RWPE2 (cell line): ENCODE measurements around the gene TMBIM6.

Experiments used
- ATAC-seq: fragments of 200-7000 bp; cut with Tn5 transposase; 3 replicates; pipeline ENCODE4 v1.9.1; 2021; ENCODE audit warnings: low read depth
- DNase-seq: peaks from one replicate; pipeline ENCODE4 v3.0.0-alpha.2; 2020; ENCODE audit warnings: low spot score
- H3K27ac ChIP-seq: fragments of 450-650 bp; 2 replicates; pipeline ENCODE4 v1.5.1; 2017; ENCODE audit warnings: mild to moderate bottlenecking; ENCODE audit not compliant: poor library complexity, severe bottlenecking
- H3K27me3 ChIP-seq: fragments of 250-450 bp; sonication (Bioruptor Pico); 2 replicates; pipeline ENCODE4 v1.5.1; 2021; ENCODE audit warnings: mild to moderate bottlenecking, moderate library complexity; ENCODE audit not compliant: insufficient read depth, poor library complexity, severe bottlenecking
- H3K36me3 ChIP-seq: fragments of 250-450 bp; sonication (Bioruptor Pico); 2 replicates; pipeline ENCODE4 v1.5.1; 2020; ENCODE audit warnings: low read depth, mild to moderate bottlenecking, moderate library complexity
- H3K4me1 ChIP-seq: fragments of 250-450 bp; sonication (Bioruptor Pico); 2 replicates; pipeline ENCODE4 v1.5.1; 2021; ENCODE audit warnings: mild to moderate bottlenecking, moderate library complexity; ENCODE audit not compliant: insufficient read depth, poor library complexity, severe bottlenecking
- H3K4me3 ChIP-seq: fragments of 250-450 bp; sonication (Bioruptor Pico); 2 replicates; pipeline ENCODE4 v1.5.1; 2021; ENCODE audit warnings: mild to moderate bottlenecking, moderate library complexity; ENCODE audit not compliant: severe bottlenecking
- H3K9me3 ChIP-seq: fragments of 250-450 bp; sonication (Bioruptor Pico); 2 replicates; pipeline ENCODE4 v1.5.1; 2021; ENCODE audit warnings: mild to moderate bottlenecking, moderate library complexity; ENCODE audit not compliant: severe bottlenecking
- TF ChIP-seq, protein P1 (sequence below): fragments of 450-650 bp; IDR thresholded peaks from one replicate; pipeline ENCODE4 v1.5.1; 2017; ENCODE audit warnings: mild to moderate bottlenecking, moderate library complexity; ENCODE audit not compliant: poor library complexity, severe bottlenecking

Gene TMBIM6

DNA sequence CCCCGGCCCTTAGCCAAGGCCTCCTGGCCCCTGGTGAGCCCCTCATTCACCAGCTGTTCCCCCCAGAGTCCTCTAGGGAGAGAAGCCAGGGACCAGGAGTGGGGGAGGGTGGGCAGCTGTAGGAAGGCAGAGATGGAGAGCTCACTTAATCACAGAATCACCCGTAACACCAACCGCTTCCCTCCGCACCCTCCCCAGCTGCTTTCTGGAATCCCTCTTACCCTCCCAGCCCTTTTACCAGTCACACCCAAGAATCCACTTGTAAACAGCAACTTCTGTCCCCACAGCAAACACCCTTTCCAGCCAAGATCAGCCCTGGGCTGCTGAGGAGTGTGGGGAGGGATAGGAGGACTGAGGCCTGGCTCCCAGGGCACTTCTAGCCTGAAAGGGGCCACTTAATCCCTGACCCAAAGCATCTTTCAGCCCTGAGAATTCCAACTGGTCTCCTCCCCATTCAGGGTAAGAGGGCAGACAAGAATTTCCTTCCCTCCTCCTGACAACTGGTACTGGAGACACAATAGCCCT is 68.1 kb downstream of the TMBIM6 start:
- no peak overlapping the region for H3K4me3 ChIP-seq
- peaks cover 5% of the 10 kb centered on the region; the same call in 1 of the 2 replicates for H3K36me3 ChIP-seq
- H3K4me1 ChIP-seq, result no peaks in the 10 kb centered on the region
- TF ChIP-seq, protein P1, sequence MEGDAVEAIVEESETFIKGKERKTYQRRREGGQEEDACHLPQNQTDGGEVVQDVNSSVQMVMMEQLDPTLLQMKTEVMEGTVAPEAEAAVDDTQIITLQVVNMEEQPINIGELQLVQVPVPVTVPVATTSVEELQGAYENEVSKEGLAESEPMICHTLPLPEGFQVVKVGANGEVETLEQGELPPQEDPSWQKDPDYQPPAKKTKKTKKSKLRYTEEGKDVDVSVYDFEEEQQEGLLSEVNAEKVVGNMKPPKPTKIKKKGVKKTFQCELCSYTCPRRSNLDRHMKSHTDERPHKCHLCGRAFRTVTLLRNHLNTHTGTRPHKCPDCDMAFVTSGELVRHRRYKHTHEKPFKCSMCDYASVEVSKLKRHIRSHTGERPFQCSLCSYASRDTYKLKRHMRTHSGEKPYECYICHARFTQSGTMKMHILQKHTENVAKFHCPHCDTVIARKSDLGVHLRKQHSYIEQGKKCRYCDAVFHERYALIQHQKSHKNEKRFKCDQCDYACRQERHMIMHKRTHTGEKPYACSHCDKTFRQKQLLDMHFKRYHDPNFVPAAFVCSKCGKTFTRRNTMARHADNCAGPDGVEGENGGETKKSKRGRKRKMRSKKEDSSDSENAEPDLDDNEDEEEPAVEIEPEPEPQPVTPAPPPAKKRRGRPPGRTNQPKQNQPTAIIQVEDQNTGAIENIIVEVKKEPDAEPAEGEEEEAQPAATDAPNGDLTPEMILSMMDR, result no peak
- ATAC-seq (no peak), DNase-seq (no peak)
- H3K9me3 ChIP-seq, result no peaks in the 10 kb centered on the region
- no peaks in the 10 kb centered on the region for H3K27me3 ChIP-seq
- no peak overlapping the region for H3K27ac ChIP-seq

DNA sequence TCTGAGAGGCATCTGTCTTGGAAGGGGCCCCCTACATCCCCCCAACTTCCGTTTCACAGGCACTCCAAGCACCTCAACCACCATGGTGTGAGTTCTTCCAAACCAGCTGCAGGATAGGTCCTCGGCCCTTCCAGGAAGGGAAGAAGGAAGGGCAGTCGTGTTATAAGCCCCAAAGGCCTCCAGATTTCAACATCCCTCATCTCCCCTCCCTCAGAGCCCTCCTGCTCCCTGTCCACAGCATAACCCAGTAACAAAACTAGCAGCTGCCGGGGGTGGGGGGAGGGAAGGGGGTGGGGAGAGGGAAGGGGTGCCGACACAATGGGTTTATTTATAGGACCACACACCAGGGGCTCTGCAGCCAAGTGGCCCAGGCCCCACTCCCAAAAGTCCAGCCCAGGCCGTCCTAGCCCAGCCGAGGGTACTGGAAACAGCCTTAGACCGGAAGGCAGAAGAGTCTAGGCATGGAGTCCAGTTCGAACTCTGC is 68.6 kb downstream of the TMBIM6 start:
- Histone ChIP-seq H3K36me3 (peaks cover 8% of the 10 kb centered on the region), H3K4me1 (no peaks in the 10 kb centered on the region), H3K27ac (no peak overlapping the region), H3K4me3 (no peak overlapping the region), H3K9me3 (no peaks in the 10 kb centered on the region), H3K27me3 (no peaks in the 10 kb centered on the region)
- no peak for ATAC-seq
- DNase-seq, result no peak
- TF ChIP-seq, protein P1, result no peak

DNA sequence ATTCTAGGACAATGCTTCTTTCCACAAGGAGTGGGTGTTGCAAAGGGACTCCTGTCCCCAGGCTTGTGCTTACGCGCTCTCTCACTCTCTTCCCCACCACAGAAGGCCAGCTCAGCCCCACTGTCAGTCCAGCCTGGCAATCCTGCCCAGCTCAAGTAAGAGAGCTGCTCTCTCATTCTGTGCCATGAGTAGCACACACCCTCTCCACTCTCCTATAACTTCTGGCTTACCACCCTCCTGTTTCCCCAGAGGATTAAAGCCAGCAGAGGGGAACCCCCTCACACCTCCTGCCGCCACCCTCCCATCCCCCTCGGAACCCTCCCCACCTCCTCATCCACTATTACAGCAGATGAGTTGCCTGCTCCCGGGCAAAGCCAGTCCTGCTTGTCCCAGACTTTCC is 69.8 kb downstream of the TMBIM6 start:
- Histone ChIP-seq H3K36me3 (peaks cover 10% of the 10 kb centered on the region), H3K27me3 (no peaks in the 10 kb centered on the region), H3K27ac (no peak overlapping the region), H3K4me1 (no peaks in the 10 kb centered on the region), H3K4me3 (no peak overlapping the region), H3K9me3 (no peaks in the 10 kb centered on the region)
- no peak for DNase-seq
- ATAC-seq, result no peak
- TF ChIP-seq, protein P1, result no peak

DNA sequence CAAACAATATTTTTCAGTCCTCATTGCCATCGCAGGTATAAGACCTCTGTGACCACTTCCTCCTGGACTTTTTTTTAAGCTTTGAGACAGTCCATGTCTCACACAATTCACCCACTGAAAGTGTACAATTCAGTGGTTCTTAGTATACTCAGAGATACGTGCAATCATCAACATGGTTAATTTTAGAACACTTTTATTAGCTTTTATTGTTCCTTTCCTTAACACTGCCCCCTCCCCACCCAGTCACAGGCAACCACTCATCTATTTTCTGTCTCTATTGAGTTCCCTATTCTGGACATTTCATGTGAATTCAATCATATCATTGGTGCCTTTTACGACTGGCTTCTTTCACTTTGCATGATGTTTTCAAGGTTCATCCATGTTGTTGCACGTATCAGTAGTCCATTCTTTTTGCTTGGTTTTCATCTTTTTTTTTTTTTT is 70.6 kb downstream of the TMBIM6 start:
- peaks cover 10% of the 10 kb centered on the region for H3K36me3 ChIP-seq
- DNase-seq (no peak), ATAC-seq (no peak)
- H3K4me3 ChIP-seq, result no peak overlapping the region
- no peaks in the 10 kb centered on the region for H3K27me3 ChIP-seq
- H3K27ac ChIP-seq, result no peak overlapping the region
- TF ChIP-seq, protein P1, result no peak
- H3K4me1 ChIP-seq, result no peaks in the 10 kb centered on the region
- no peaks in the 10 kb centered on the region for H3K9me3 ChIP-seq

DNA sequence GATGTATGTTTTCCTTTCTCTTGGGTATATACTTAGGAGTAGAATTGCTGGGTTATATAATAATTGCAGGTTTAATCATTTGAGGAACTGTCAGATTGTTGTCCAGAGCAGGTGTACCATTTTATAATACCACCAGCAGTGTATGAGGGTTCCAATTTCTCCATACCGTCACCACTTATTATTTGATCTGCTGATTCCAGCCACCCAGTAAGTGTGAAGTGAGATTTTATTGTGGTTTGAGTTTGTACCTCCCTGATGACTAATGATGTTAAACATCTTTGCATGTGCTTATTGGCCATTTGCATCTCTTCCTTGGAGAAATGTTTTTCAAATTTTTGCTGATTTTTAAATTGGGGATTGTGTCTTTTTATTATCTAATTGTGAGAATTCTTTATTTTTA is 71.8 kb downstream of the TMBIM6 start:
- Histone ChIP-seq H3K4me3 (no peak overlapping the region), H3K36me3 (peaks cover 11% of the 10 kb centered on the region)

More for the DNA sequence above, 71.8 kb downstream of the TMBIM6 start:
- no peaks in the 10 kb centered on the region for H3K4me1 ChIP-seq
- ATAC-seq, result no peak
- no peaks in the 10 kb centered on the region for H3K27me3 ChIP-seq
- H3K27ac ChIP-seq, result no peak overlapping the region
- H3K9me3 ChIP-seq, result no peaks in the 10 kb centered on the region
- TF ChIP-seq, protein P1, result no peak
- DNase-seq, result no peak
